Stimulated activated CD4-positive, alpha-beta T cell treated with anti-CD3 and anti-CD28 coated beads, Interleukin-2, amount 100 ng/mL, for 4 hours (primary cell): ENCODE data around the gene MEGF8.

Experiments used
- DNase-seq: peaks from one replicate; pipeline ENCODE4 v3.0.0-alpha.2; 2020; ENCODE audit warnings: low read depth

The MEGF8 gene

GRCh38 chr19:42386974-42387707 lies 61.7 kb downstream of the MEGF8 start:
- peak; percentile 48 for DNase-seq

- DNase-seq = no peak
These were observed 63.5 kb downstream of the MEGF8 start for GRCh38 chr19:42388851-42389489.

GRCh38 chr19:42389899-42390298 lies 64.5 kb downstream of the MEGF8 start, which contains the start of gene CNFN:
TSS of gene CNFN (minus strand) at chr19:42390297. CDS start at chr19:42389037, 1,260 bp downstream.
- DNase-seq = no peak

- DNase-seq = no peak
These were observed 66.7 kb downstream of the MEGF8 start for GRCh38 chr19:42392165-42392564.

- no peak for DNase-seq
These were observed 69.3 kb downstream of the MEGF8 start for GRCh38 chr19:42394751-42395150.

GRCh38 chr19:42396381-42397262 lies 71.2 kb downstream of the MEGF8 start:
- peak; percentile 79 for DNase-seq

- DNase-seq = no peak
These were observed 72.1 kb downstream of the MEGF8 start for GRCh38 chr19:42397263-42398166.

- no peak for DNase-seq
These were observed 75.0 kb downstream of the MEGF8 start for GRCh38 chr19:42400404-42400803.

- peak; percentile 66 for DNase-seq
These were observed 76.2 kb downstream of the MEGF8 start for GRCh38 chr19:42401365-42402303.

- DNase-seq = no peak
These were observed 77.1 kb downstream of the MEGF8 start for GRCh38 chr19:42402376-42403116.

- no peak for DNase-seq
These were observed 78.2 kb downstream of the MEGF8 start for GRCh38 chr19:42403586-42403985.

GRCh38 chr19:42406111-42406510 lies 80.7 kb downstream of the MEGF8 start:
- no peak for DNase-seq

GRCh38 chr19:42407085-42407815 lies 81.8 kb downstream of the MEGF8 start:
- no peak for DNase-seq

- DNase-seq = no peak
These were observed 82.4 kb downstream of the MEGF8 start for GRCh38 chr19:42407816-42408175.

GRCh38 chr19:42409477-42409876 lies 84.0 kb downstream of the MEGF8 start:
- DNase-seq = no peak

- no peak for DNase-seq
These were observed 84.9 kb downstream of the MEGF8 start for GRCh38 chr19:42410371-42410770.

- DNase-seq = no peak
These were observed 86.2 kb downstream of the MEGF8 start for GRCh38 chr19:42411581-42412178.

- DNase-seq = no peak
These were observed 86.8 kb downstream of the MEGF8 start for GRCh38 chr19:42412227-42412626.

- DNase-seq = no peak
These were observed 87.2 kb downstream of the MEGF8 start for GRCh38 chr19:42412661-42413076.
